DOHH2 (cell line): ENCODE results near the gene RNF150.

Source experiments
- EZH2phosphoT487 ChIP-seq: fragments of 200-600 bp; sonication (generic); IDR thresholded peaks from 2 replicates; pipeline ENCODE4 v1.6.1; 2017; ENCODE audit warnings: borderline replicate concordance, mild to moderate bottlenecking, antibody characterized with exemption, low read length, moderate library complexity, mixed read lengths
- TF ChIP-seq, protein P1 (sequence below): fragments of 200-600 bp; sonication (generic); IDR thresholded peaks from one replicate; pipeline ENCODE4 v1.5.1; 2014; ENCODE audit warnings: antibody characterized with exemption, mild to moderate bottlenecking, low read depth, low read length; ENCODE audit not compliant: poor library complexity, severe bottlenecking

DNA sequence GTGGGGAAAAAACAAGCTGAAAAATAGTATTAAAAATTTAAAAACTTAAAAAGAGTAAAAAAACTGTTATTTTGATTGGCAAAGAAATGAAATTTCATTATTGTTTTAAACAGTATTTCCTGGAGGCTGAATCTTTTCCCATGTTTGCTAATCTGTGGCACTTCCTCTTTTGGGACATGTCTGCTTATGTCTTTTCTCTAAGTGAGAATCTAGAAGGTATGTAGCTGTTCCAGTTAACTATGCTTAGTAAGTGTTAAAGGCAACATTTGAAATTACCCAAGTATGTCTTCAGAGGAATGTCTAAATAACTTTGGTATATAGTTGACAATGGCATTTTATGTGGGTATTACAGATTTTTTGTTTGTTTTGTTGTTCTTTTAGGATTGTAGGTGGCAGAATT is 295.5 kb downstream of the RNF150 start:
- no peak for TF ChIP-seq EZH2phosphoT487
- TF ChIP-seq, protein P1, sequence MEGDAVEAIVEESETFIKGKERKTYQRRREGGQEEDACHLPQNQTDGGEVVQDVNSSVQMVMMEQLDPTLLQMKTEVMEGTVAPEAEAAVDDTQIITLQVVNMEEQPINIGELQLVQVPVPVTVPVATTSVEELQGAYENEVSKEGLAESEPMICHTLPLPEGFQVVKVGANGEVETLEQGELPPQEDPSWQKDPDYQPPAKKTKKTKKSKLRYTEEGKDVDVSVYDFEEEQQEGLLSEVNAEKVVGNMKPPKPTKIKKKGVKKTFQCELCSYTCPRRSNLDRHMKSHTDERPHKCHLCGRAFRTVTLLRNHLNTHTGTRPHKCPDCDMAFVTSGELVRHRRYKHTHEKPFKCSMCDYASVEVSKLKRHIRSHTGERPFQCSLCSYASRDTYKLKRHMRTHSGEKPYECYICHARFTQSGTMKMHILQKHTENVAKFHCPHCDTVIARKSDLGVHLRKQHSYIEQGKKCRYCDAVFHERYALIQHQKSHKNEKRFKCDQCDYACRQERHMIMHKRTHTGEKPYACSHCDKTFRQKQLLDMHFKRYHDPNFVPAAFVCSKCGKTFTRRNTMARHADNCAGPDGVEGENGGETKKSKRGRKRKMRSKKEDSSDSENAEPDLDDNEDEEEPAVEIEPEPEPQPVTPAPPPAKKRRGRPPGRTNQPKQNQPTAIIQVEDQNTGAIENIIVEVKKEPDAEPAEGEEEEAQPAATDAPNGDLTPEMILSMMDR, result no peak
